BJ (cell line): ENCODE results near the gene SRGAP1. TPM values are rescaled to one million over a fixed set of nuclear protein-coding genes. Genes with fewer than 3 reads are reported as not detected.

Source experiments
- CTCF ChIA-PET: fragments of 350-600 bp; formaldehyde crosslinking; extraction: SDS; loops from one replicate; lab custom pipeline; 2021; ENCODE audit warnings: antibody characterized with exemption, inconsistent platforms; lab: Yijun Ruan, JAX
- POLR2A ChIA-PET: fragments of 300-600 bp; sonication (Branson Sonifier 250); formaldehyde crosslinking; extraction: SDS; loops from one replicate; lab custom pipeline; 2021; ENCODE audit warnings: antibody characterized with exemption; lab: Charles Lee
- DNase-seq: peaks from one replicate; pipeline ENCODE4 v3.0.0-alpha.2; 2011; ENCODE audit warnings: low read depth
- H3K27me3 ChIP-seq: 2 replicates; pipeline ENCODE4 v1.6.0; 2011; ENCODE audit warnings: low read length; ENCODE audit not compliant: control insufficient read depth, insufficient read depth
- H3K36me3 ChIP-seq: 2 replicates; pipeline ENCODE4 v1.5.1; 2011; ENCODE audit warnings: low read length; ENCODE audit not compliant: control insufficient read depth, insufficient read depth
- H3K4me3 ChIP-seq: 2 replicates; pipeline ENCODE4 v1.5.1; 2011; ENCODE audit warnings: low read depth, mild to moderate bottlenecking, control low read depth, low read length
- polyA plus RNA-seq: library from polyadenylated mRNA; depleted of rRNA; stranded (reverse); fragments of >200 nt; gene quantifications from 2 replicates; pipeline ENCODE4 v1.2.3, GENCODE V29; 2011
- TF ChIP-seq, protein P1 (sequence below): IDR thresholded peaks from 2 replicates; pipeline ENCODE4 v1.5.1; 2011; ENCODE audit warnings: low read depth, mild to moderate bottlenecking, control low read depth, inconsistent platforms, low read length, moderate library complexity; ENCODE audit not compliant: insufficient read depth

SRGAP1 gene
- polyA plus RNA-seq, 1 experiment, result 15.7 TPM

DNA sequence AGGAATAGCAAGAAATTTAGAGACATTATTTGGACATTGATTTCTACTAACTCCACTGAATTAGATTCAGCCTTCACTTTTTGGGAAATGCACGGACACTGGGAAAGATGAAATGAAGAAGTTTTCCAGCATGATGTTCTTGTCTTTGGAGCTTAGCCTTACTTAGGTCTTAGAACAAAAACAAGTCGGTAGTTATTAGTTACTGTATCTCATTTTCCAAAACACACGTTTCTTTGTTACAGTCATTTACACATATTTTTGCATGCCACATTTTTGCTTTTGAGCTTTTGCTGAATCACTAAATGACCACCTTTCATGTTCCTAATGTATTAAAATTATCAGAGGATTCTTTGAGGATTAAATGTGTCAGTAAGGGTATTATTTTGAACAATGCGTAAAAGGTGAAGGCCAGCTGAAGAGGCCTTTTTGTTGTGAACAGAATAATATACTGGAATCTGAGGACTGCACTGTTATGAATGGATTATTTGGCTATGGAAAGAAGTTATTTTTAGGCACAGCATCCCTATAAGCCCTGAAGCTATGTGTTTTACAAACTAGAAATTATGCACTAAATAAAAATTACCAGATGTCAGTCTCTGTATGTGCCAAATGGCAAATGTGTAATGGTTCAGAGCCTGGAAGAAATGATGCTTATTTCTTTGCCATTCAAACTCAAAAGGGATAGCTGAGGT, 138.2 kb downstream of the SRGAP1 start:
- ChIA-PET CTCF (interaction anchor here (0.8 kb wide), 1 partner anchor 255 kb away, joined by 3 read pairs; no protein-coding TSS in a partner anchor), POLR2A (no interaction called here)
- DNase-seq, result no peak
- H3K27me3 ChIP-seq, result no peaks in the 10 kb centered on the region
- TF ChIP-seq, protein P1, sequence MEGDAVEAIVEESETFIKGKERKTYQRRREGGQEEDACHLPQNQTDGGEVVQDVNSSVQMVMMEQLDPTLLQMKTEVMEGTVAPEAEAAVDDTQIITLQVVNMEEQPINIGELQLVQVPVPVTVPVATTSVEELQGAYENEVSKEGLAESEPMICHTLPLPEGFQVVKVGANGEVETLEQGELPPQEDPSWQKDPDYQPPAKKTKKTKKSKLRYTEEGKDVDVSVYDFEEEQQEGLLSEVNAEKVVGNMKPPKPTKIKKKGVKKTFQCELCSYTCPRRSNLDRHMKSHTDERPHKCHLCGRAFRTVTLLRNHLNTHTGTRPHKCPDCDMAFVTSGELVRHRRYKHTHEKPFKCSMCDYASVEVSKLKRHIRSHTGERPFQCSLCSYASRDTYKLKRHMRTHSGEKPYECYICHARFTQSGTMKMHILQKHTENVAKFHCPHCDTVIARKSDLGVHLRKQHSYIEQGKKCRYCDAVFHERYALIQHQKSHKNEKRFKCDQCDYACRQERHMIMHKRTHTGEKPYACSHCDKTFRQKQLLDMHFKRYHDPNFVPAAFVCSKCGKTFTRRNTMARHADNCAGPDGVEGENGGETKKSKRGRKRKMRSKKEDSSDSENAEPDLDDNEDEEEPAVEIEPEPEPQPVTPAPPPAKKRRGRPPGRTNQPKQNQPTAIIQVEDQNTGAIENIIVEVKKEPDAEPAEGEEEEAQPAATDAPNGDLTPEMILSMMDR, result no peak
- H3K4me3 ChIP-seq, result no peak overlapping the region
- peaks cover 6% of the 10 kb centered on the region for H3K36me3 ChIP-seq

DNA sequence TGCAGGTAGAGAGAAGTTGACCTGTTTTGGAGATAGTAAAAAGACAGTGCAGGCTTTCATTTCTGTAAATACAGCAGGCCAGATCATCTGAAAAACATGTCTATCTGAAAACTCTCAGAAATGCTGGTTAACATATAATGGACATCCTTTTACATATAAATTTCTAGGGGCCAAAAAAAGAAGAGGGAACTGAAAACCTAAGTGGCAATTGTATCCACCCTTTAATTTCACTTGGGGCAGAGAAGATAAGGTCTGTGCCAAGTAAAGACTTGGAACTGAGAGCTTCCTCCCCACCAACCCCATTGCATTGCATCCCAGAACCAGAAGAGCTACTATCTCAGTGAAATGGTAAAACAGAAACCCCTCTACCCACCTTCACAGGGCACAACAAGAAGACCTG, 141.0 kb downstream of the SRGAP1 start:
- H3K36me3 ChIP-seq, result peaks cover 6% of the 10 kb centered on the region
- no peak for DNase-seq
- no peaks in the 10 kb centered on the region for H3K27me3 ChIP-seq
- CTCF ChIA-PET, result no interaction called here
- TF ChIP-seq, protein P1, result no peak
- POLR2A ChIA-PET, result no interaction called here
- no peak overlapping the region for H3K4me3 ChIP-seq

DNA sequence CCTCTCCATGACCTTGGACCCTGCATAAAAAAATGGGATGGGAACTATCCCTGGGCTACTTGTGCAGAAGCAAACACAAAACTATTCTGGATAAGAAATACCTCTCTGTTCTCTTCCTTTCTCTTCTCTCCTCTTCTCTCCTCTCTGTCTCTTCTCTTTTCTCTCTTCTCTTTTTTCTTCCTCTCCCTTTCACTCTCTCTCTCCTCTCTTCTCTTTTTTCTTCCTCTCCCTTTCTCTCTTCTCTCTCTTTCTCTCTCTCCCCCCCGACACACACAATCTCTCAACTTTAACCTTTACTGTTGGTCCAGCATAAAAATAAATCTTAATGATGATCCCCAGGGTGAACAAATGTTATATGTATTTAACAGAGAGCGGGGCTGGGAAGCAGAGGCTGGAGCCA, 141.4 kb downstream of the SRGAP1 start:
- H3K36me3 ChIP-seq, result peaks cover 7% of the 10 kb centered on the region
- no peaks in the 10 kb centered on the region for H3K27me3 ChIP-seq
- POLR2A ChIA-PET, result no interaction called here
- DNase-seq, result no peak
- H3K4me3 ChIP-seq, result no peak overlapping the region
- CTCF ChIA-PET, result no interaction called here
- TF ChIP-seq, protein P1, result no peak

DNA sequence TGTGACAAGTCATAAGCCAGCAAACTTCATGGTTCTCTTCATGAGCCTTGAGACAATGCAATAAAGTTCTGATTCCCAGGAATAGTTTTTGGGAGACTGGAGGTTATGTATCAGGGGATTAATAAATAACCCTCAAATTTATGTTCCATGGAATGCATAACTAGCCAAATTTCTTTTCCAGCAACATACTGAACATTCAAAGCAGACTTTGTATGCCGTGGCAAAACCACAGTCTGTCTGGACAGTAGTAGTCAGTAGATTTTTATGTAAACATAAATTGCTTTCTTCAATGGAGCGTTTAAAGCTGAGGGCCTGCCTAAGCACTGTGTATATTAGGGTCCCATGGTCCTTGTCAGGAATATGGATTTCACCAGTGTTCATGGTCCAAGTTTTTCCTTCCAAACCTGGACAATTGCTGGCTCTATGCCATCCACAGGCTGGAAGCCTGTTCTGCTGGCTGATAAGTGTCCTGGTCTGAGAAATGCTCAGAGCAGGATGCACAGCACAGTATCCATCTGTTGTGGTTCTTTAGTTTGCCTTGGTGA, 144.9 kb downstream of the SRGAP1 start:
- DNase-seq, result no peak
- H3K36me3 ChIP-seq, result peaks cover 10% of the 10 kb centered on the region
- ChIA-PET CTCF (no interaction called here), POLR2A (no interaction called here)
- H3K4me3 ChIP-seq, result no peak overlapping the region
- H3K27me3 ChIP-seq, result no peaks in the 10 kb centered on the region
- TF ChIP-seq, protein P1, result no peak

DNA sequence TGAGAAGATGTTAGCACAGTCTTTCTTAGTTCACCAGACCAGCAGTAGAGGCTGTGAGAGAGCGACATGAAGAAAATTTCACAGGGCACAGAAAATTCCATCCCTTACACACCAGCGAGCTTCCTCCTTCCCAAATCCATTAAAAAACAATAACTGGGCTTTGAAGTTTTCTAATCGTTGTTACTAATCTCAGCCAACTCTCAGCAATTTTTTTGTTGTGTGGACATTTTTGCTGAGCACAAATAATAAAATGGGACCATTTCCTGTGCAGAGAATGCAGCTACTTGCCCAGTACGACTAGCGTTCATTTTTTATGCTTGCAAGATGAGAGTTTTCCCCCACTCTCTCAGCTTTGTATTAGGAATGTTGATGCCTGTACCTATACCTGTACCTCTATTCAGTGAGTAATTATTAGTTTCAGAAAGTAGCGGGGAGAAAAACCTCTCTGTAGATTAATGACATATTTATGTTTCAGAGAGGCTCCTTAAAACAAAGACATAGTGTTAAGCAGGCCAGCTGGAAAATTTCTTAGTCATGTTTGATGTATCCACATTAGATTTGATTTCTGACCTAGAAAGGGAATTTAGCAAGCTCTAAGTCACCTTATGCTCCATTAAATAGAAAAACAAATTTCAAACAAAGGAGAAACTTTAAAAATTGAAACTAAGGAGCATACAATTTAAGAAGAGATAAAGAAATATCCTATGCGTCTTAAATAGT, 146.5 kb downstream of the SRGAP1 start:
- TF ChIP-seq, protein P1, result no peak
- CTCF ChIA-PET, result interaction anchor here (0.9 to 1.4 kb wide), 2 partner anchors 20 to 26 kb away, joined by 3 to 5 read pairs; no protein-coding TSS in a partner anchor
- Histone ChIP-seq H3K4me3 (no peak overlapping the region), H3K36me3 (peaks cover 4% of the 10 kb centered on the region; the same call in 1 of the 2 replicates), H3K27me3 (no peaks in the 10 kb centered on the region)
- no peak for DNase-seq
- POLR2A ChIA-PET, result no interaction called here
